ENCODE results near the gene PDCD1.

The PDCD1 gene

GRCh38 chr2:241885946-241886643 is 27.4 kb upstream of the PDCD1 start (continued):
- TF ChIP-seq ZNF155 (tag by site-specific recombination; IDR thresholded peaks at IDR 0.05) (no peak), ZNF529 (tag by site-specific recombination; IDR thresholded peaks at IDR 0.05; ENCODE audit: insufficient replicate concordance) (no peak), ZNF660 (tag by site-specific recombination; IDR thresholded peaks at IDR 0.05) (no peak), ZFHX2 (tag by site-specific recombination; conservative IDR thresholded peaks at IDR 0.05) (no peak), ZNF624 (tag by site-specific recombination; IDR thresholded peaks at IDR 0.05) (no peak), ZNF112 (tag by site-specific recombination; IDR thresholded peaks at IDR 0.05) (no peak)

- CTCF ChIA-PET, result no interaction called here
- Histone ChIP-seq H3K27ac (ENCODE audit: extremely low read depth, low read depth, low read length) (no peak overlapping the region), H3K9me3 (ENCODE audit: control insufficient read depth, insufficient read depth, low read depth, low read length) (no peaks in the 10 kb centered on the region), H3K4me1 (ENCODE audit: control insufficient read depth, insufficient read depth, low read length) (peaks cover 6% of the 10 kb centered on the region; the same call in 1 of the 2 replicates), H3K4me3 (ENCODE audit: low read depth, low read length) (no peak overlapping the region), H3K36me3 (ENCODE audit: control insufficient read depth in 2 of 2, insufficient read depth in 1 of 2, low read length in 2 of 2) (no peaks in the 10 kb centered on the region)
- TF ChIP-seq ZNF362 (tag by site-specific recombination; IDR thresholded peaks at IDR 0.05) (no peak), ZIC2 (tag by site-specific recombination; IDR thresholded peaks at IDR 0.05) (peak; percentile 72), ZNF350 (tag by site-specific recombination; IDR thresholded peaks at IDR 0.05) (no peak), KLF9 (tag by site-specific recombination; IDR thresholded peaks at IDR 0.05; ENCODE audit: low read depth) (no peak)
- POLR2A ChIA-PET, result no interaction called here
Observed at GRCh38 chr2:241885291-241885945, 26.7 kb upstream of the PDCD1 start.

GRCh38 chr2:241884951-241885290 is 26.2 kb upstream of the PDCD1 start:
- ChIA-PET POLR2A (no interaction called here), CTCF (no interaction called here)
- Histone ChIP-seq H3K27ac (ENCODE audit: extremely low read depth, low read depth, low read length) (no peak overlapping the region), H3K9me3 (ENCODE audit: control insufficient read depth, insufficient read depth, low read depth, low read length) (no peaks in the 10 kb centered on the region), H3K36me3 (ENCODE audit: control insufficient read depth in 2 of 2, insufficient read depth in 1 of 2, low read length in 2 of 2) (no peaks in the 10 kb centered on the region), H3K4me3 (ENCODE audit: low read depth, low read length) (no peak overlapping the region), H3K4me1 (ENCODE audit: control insufficient read depth, insufficient read depth, low read length) (peaks cover 6% of the 10 kb centered on the region; the same call in 1 of the 2 replicates)
- TF ChIP-seq ZNF18 (tag by site-specific recombination; IDR thresholded peaks at IDR 0.05), result no peak
- TF ChIP-seq ZNF16 (tag by site-specific recombination; IDR thresholded peaks at IDR 0.05; ENCODE audit: low read depth), result no peak

GRCh38 chr2:241882091-241882625 is 23.5 kb upstream of the PDCD1 start:
- POLR2A ChIA-PET, result no interaction called here
- Histone ChIP-seq H3K9me3 (ENCODE audit: control insufficient read depth, insufficient read depth, low read depth, low read length) (no peaks in the 10 kb centered on the region), H3K27ac (ENCODE audit: extremely low read depth, low read depth, low read length) (no peak overlapping the region), H3K4me3 (ENCODE audit: low read depth, low read length) (peak overlapping the region; percentile 25), H3K4me1 (ENCODE audit: control insufficient read depth, insufficient read depth, low read length) (peaks cover 6% of the 10 kb centered on the region; the same call in 1 of the 2 replicates), H3K36me3 (ENCODE audit: control insufficient read depth in 2 of 2, insufficient read depth in 1 of 2, low read length in 2 of 2) (no peaks in the 10 kb centered on the region)
- CTCF ChIA-PET, result no interaction called here
- TF ChIP-seq ZNF10 (tag by site-specific recombination; IDR thresholded peaks at IDR 0.05), result peak; percentile 4; the same call in 1 of the 2 replicates
- no peak for TF ChIP-seq PRDM6 (tag by site-specific recombination; IDR thresholded peaks at IDR 0.05)
- no peak for TF ChIP-seq ZBTB48 (tag by site-specific recombination; IDR thresholded peaks at IDR 0.05)
- no peak for TF ChIP-seq ZNF366 (tag by site-specific recombination; conservative IDR thresholded peaks at IDR 0.05)
- TF ChIP-seq ZNF521 (tag by site-specific recombination; IDR thresholded peaks at IDR 0.05), result no peak
- peak; percentile 23; the same call in 1 of the 2 replicates for TF ChIP-seq CTCF (tag by site-specific recombination; IDR thresholded peaks at IDR 0.05)
- 0 out of 2 replicates have a peak, but pooled peaks have one; percentile 9 for TF ChIP-seq GLIS2 (tag by site-specific recombination; IDR thresholded peaks at IDR 0.05)
- TF ChIP-seq ZNF37A (tag by site-specific recombination; IDR thresholded peaks at IDR 0.05), result no peak
- peak; percentile 17 for TF ChIP-seq ZNF600 (tag by site-specific recombination; IDR thresholded peaks at IDR 0.05)
- TF ChIP-seq ZNF341 (tag by site-specific recombination; IDR thresholded peaks at IDR 0.05; ENCODE audit: low read depth), result 0 out of 2 replicates have a peak, but pooled peaks have one; percentile 16
- TF ChIP-seq ZBTB20 (tag by site-specific recombination; IDR thresholded peaks at IDR 0.05), result 0 out of 2 replicates have a peak, but pooled peaks have one; percentile 21
- TF ChIP-seq ZNF510 (tag by site-specific recombination; IDR thresholded peaks at IDR 0.05; ENCODE audit: insufficient replicate concordance), result no peak

All from HEK293 (cell line).